GM18907 (cell line): ENCODE measurements around the gene OR6A2.
A peak's percentile ranks its signal among the peaks of the same experiment; 100 is the strongest.
"Not testable (repeated sequence)": the region's sequence is repeated elsewhere in the genome, so short reads cannot be mapped to it uniquely, and the experiment has no call there.

Experiments
- ATAC-seq: cut with Tn5 transposase; IDR thresholded peaks from one replicate; pipeline ENCODE4 v1.9.1; 2021; ENCODE audit warnings: mild to moderate bottlenecking, moderate library complexity; ENCODE audit not compliant: unreplicated experiment

Gene OR6A2

DNA sequence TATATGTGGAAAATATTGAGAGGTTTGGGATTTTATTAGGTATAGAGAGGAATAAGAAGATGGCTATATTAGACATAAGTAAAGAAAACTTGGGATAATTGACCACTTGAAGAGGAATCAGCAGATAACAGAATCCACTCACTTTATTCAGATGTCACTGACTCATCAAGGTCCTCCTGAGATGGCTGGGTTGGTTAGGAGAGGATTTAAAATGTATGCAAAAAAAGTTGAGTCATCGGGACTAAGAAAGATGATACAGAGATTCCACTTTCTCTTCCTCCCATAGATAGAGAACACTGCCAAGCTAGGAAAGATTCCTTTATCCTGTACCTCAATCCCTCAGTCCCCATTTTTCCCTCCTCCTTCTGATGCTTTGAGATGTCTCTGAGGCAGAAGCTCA lies at the start of gene OR6A2:
Gene OR6A2 (minus strand): TSS at position 288 of the 400 bp plus-strand sequence. CDS start 3,981 bp downstream, outside the sequence.
- ATAC-seq: no peak

- ATAC-seq: no peak
These were observed 45.9 kb upstream of the OR6A2 start, which contains the start of gene OR10A5 for GRCh38 chr11:6845383-6845782. OR10A5 (plus strand) TSS chr11:6845683; CDS start chr11:6845683, 0 bp downstream.

GRCh38 chr11:6844356-6844755 lies 44.9 kb upstream of the OR6A2 start:
- ATAC-seq: no peak

DNA sequence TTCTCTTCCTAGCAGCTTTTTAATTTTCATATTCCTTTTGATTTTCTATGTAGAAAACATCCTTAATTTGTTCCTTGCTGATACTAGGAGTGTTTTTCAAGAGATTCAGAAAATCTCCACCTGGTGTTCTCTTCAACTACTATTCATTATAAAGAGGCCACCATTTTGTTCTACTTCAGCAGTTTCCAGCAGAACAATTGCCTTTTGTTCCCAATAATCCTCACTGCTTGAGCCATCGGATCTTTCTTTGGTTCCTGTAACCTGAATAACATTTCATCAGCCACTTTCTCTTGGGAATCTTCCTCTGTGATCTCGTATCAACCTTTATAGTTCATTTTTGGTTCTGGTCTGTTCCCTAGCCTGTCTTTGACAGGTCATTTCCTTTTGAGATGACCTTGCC lies 44.2 kb upstream of the OR6A2 start:
- ATAC-seq: no peak

DNA sequence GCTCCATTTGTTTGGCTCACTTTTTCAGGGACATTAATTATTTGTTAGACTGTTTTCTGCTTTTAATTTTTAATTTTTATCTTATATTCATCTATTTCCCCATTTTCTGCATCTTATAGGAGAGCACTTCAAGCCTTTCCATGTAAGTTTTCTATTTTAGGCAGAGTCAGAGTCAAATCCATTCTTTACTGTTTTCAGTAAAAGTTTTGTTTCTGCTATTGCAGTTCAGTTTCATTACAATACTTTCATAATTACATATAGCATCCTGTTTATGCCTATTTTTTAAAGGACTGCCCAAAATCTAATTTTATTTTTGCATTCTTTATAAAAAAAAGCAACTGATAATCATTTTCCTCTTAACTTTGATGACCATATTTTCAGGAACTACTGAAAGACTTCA lies 42.2 kb upstream of the OR6A2 start:
- no peak for ATAC-seq

DNA sequence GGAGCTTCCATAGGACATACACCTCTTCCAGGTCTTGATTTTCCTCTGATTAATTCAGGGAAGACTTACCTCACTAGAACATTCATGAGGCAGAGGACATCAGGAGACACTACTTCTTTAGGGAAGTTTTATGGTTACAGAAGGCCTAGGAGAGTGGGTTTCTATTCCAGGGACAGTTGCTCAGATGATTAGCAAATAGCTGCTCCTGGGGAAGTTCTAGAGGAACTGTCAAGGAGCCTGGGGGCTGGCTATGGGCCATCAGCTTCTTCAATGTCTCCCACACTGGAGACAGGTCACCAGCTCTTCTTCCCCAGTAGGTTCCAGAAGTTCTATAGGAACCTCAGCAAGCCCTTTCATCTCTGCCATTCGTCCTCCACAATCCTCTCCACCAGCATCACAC lies 34.5 kb upstream of the OR6A2 start:
- ATAC-seq: no peak

- no peak for ATAC-seq
These were observed 33.9 kb upstream of the OR6A2 start for GRCh38 chr11:6833356-6833755.

- no peak for ATAC-seq
These were observed 28.6 kb upstream of the OR6A2 start for GRCh38 chr11:6828103-6828502.

- no peak for ATAC-seq
These were observed 25.8 kb upstream of the OR6A2 start for GRCh38 chr11:6825231-6825744.

DNA sequence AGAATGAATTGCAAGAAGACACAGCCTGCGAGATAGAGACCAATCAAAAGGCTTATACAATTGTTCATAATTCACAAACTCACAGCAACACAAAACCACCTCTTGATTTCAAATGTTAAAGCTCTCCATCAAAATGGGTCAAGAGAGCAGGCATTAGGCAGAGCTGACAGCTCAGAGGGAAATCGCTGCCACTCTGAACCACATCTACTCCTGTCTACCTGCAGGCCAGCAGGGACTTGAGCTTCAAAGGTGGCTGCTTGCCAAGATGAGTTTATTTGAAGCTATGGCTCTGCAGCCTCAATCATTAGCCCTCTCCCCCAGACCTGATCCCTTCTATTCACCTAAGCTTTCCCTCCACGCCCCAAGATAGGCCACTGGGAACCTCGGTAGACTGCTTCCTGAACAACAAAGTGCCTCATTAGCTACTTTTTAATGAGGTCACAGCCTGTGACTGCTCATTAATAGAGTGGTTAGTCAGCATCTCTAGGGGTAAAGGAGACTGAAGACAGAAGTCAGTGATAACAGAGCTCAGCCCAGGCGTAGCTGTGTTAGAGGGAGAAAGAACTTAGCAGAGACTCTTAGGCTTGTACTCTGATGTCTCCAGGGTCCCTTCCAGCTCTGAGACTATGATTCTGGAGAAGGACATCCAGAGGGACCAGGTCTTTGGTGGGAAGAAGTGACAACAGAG lies 24.8 kb upstream of the OR6A2 start:
- ATAC-seq: no peak

GRCh38 chr11:6818967-6819366 lies 19.5 kb upstream of the OR6A2 start:
- ATAC-seq: no peak

DNA sequence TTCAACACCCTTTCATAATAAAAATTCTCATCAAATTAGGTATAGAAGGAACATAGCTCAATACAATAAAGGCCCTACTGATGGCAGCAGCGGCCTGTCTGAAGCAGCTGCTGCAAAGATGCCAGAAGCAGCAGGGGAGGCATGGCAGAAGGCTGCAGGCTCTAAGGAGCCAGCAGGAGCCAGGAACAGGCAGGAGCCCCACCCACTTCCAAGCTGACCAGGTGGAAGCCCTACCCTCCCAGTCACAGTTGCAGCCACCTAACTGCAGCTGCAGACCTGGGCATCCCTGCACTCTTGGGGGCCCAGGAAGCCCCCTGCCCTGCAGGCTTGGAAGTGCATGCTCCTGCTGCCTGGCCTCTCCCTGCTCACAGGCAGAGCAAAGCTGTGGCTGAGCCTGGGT lies 18.2 kb upstream of the OR6A2 start:
- ATAC-seq: no peak

- ATAC-seq: no peak
These were observed 14.2 kb upstream of the OR6A2 start for GRCh38 chr11:6813656-6814055.

DNA sequence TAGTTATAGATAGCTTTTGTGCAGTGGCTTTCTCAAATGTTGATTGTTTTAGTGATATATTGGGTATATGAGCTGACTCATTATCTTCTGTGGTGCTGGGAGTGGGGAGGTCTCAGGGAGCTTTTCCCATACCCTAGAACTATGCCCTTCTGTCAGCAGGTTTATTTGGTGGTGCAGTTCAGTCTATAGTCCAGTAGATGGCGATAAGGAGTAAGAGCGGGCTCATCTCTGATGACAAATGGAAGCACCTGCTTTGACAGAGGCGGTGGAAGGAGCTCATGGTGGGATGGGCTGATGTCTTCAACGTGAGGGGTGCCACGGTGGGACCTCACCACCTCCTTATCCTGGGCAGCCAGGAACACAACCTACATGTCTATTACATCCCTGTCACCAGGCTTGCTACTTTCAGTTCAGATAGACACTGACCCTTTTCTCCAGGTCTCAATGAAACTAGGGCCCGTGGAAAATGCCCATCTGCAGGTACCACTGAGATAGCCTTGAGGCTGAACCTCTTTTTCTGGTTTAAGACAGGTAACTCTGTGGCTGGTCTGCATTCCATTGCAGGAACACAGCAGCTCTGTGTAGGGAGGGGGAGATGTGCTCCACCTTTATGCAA lies 13.0 kb upstream of the OR6A2 start:
- peak; percentile 80 for ATAC-seq

DNA sequence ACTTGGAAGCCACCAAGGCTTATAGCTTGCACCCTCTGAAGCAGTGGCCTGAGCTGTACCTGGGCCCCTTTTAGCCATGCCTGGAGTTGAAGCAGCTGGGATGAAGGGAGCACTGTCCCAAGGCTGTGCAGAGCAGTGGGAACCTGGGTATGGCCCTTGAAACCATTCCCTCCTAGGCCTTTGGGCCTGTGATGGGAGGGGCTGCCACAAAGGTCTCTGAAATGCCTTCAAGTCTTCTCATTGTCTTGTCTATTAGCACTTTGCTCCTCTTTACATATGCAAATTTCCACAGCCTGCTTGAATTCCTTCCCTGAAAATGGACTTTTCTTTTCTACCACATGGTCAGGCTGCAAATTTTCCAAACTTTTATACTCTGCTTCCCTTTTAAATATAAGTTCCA lies 1.6 kb upstream of the OR6A2 start:
- not testable (repeated sequence) for ATAC-seq

GRCh38 chr11:6794639-6795038 lies 4.8 kb downstream of the OR6A2 start:
- ATAC-seq: no peak

DNA sequence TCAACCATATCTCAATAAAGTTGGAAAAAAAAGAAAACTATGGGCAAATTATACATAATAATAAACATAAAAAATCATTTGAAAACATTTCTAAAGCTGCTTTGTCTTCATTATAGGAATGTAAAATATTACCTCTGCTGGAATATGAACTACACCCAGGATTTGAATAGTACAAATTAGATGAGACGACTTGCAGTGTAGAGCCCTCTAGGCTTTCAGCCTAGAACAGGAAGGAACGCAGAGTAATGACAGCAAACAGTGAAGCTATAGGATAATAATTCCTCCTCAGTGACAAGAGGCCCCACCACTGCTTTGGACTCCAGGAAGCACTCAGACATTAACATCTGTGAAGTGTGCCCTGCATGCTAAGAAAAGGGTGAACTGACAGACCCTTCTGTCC lies 8.9 kb downstream of the OR6A2 start:
- ATAC-seq: no peak

GRCh38 chr11:6782720-6783119 lies 16.8 kb downstream of the OR6A2 start, which contains the start of gene OR2AG1:
OR2AG1 (plus strand) TSS chr11:6783020; CDS start chr11:6785038, 2,018 bp downstream.
- ATAC-seq: no peak

DNA sequence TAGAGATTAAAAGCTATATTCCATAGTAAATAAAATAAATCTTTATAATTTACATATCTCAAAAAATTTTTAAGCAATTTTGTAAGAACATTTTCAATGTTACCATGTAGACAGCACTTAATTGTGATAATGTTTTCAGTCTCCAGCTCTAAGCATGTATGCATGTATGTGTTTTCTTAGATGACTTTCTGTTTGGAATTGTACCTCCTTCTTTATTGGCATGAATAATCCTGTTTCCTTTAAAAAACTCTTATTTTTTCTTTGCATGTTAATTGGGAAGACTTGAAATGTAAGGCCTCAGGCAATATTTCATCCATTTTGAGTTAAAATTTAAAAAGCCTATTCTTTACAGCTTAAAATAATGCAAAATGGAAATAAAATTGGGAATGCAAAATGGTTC lies 18.7 kb downstream of the OR6A2 start:
- ATAC-seq: no peak

GRCh38 chr11:6778518-6778917 lies 21.0 kb downstream of the OR6A2 start:
- no peak for ATAC-seq

GRCh38 chr11:6771926-6772893 lies 27.3 kb downstream of the OR6A2 start, which contains the start of gene OR2AG2:
OR2AG2 (minus strand) TSS chr11:6771976; CDS start chr11:6768957, 3,019 bp downstream.
- ATAC-seq: peak; percentile 80
